HG03575 (cell line): ENCODE measurements around the gene PLCXD1.
"Not testable (repeated sequence)": the region's sequence is repeated elsewhere in the genome, so short reads cannot be mapped to it uniquely, and the experiment has no call there.

Source experiments
- ATAC-seq: cut with Tn5 transposase; IDR thresholded peaks from one replicate; pipeline ENCODE4 v1.9.1; 2021; ENCODE audit not compliant: unreplicated experiment, insufficient number of reproducible peaks, low FRiP score; ENCODE audit errors: extremely low read depth

Gene PLCXD1, protein sequence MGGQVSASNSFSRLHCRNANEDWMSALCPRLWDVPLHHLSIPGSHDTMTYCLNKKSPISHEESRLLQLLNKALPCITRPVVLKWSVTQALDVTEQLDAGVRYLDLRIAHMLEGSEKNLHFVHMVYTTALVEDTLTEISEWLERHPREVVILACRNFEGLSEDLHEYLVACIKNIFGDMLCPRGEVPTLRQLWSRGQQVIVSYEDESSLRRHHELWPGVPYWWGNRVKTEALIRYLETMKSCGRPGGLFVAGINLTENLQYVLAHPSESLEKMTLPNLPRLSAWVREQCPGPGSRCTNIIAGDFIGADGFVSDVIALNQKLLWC

DNA sequence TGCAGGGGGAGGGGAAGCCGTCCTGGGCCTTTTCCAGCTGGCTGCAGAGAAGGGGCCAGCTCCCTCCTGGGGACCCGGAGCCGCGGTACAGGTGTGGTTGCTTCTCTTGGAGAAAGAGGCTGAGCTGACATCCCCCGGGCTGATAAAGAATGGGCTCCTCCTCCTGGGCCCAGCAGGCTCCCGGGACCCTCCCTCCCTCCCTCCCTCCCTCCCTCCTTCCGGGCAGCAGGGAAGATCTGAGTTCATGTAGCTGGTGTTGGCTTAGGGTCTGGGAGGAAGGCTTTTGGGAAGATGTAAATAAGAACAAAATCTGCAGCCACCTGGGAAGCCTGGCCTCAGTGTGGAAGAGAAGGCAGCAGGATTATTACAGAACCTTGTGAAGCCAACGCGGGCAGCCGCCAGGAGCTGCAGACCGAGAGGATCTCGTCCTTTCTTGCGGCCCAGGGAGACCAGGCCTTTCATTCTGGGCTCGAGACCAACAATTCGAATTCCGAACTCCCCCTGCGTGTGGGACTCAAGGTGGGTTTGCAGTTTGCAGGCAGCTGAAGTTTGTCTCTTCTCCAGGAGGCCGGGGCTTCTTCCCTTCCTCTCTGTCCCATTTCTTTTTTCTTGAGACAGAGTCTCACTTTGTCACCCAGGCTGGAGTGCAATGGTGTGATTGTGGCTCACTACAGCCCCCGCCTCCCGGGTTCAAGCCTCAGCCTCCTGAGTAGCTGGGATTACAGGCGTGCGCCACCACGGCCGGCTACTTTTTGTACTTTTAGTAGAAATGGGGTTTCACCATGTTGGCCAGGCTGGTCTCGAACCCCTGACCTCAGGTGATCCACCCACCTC lies at the start of gene PLCXD1:
Gene PLCXD1, plus strand, starts transcription at position 216 of the 834 bp plus-strand sequence. CDS start 2,807 bp downstream, outside the sequence.
- no peak for ATAC-seq

DNA sequence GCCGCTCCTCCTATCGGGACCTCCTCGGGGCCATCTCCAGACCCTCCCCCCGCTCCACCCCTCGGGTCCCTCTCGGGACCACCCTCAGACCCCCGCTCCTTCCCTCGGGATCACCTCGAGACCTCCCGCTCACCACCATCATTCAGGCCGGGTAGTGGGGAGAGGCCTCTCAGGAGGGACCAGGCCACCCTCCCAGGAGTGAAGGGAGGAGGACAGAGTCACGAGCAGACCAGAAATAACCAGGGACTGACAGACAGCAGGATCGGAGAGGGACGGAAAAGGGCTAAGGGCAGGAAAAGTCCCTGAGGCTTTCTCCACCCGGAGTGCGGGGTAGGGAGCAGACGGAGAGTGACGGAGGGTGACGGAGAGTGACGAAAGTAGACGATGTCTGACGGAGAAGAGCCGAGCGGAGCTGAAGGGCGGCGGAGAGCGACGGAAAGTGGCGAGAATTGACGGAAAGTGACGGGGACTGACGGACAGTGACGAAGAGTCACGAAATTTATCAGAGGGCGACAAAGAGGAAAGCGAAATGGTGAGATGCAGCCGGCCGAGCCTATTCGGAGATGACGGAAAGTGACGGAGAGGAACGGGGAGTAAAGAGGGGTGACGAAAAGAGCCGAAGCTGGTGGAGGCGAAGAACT lies 49.4 kb upstream of the PLCXD1 start:
- ATAC-seq = peak; percentile 79

DNA sequence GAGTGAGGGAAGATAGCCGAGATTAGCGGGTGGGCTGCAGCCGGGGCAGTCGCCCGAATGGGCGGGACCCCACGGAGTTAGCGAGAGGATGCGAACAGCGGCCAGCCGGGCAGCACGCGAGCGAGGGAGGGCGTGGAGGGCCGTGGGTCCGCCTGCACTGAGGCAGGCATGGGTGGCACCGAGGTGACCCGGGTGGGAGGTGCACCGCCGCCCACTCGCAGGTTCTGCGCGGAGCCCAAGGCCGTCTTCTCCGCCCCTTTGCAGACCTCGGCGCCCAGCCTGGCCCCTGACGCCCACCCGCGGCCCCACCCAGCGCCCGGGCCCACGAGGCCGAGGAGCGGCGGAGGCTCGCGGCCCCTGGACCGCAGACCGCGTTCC lies 48.9 kb upstream of the PLCXD1 start:
- not testable (repeated sequence) for ATAC-seq

DNA sequence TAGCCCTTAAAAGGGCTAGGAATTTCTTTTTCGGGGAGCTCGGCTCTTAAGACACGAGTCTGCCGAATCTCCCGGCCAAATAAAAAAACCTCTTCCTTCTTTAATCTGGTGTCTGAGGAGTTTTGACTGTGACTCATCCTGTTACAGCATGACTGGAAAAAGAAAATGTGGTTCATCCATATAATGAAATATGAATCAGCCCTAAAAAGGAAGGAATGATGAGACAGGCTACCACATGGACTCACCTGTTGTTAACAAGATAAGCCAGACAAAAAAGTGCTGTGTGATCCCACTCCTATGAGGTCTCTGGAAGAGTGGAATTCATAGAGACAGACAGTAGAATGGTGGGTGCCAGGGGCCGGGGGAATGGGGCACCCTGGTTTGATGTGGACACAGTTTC lies 45.0 kb upstream of the PLCXD1 start:
- ATAC-seq = not testable (repeated sequence)

DNA sequence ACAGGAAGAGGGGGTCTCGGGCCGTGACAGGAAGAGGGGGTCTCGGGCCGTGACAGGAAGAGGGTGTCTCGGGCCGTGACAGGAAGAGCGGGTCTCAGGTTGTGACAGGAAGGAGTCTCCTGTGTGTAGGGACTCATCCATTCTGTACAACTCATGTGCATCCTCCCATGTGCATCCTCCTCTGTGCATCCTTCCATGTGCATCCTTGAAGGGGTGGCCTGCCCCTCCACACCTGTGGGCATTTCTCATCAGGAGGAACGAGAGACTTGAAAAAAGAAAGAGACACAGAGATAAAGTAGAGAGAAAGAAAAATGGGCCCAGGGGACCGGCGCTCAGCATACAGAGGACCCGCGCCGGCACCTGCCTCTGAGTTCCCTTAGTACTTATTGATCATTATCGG lies 30.2 kb upstream of the PLCXD1 start:
- no peak for ATAC-seq

DNA sequence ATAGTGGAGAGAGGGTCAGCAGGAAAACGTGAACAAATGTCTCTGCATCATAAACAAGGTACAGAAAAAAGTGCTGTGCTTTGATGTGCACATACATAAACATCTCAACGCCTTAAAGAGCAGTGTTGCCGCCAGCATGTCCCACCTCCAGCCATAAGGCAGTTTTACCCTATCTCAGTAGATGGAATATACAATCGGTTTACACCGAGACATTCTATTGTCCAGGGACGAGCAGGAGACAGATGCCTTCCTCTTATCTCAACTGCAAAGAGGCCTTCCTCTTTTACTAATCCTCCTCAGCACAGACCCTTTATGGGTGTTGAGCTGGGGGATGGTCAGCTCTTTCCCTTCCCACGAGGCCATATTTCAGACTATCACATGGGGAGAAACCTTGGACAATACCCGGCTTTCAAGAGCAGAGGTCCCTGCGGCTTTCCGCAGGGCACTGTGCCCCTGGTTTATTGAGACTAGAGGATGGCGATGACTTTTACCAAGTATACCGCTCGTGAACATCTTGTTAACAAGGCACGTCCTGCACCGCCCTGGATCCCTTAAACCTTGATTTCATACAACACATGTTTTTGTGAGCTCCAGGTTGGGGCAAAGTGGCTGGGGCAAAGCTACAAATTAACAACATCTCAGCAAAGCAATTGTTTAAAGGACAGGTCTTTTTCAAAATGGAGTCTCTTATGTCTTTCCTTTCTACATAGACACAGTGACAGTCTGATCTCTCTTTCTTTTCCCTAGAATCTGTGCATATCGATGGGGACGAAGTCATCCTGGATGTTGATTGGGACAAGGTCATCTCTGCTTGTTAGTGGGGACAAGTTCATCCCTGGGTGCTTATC lies 29.6 kb upstream of the PLCXD1 start:
- ATAC-seq = not testable (repeated sequence)

DNA sequence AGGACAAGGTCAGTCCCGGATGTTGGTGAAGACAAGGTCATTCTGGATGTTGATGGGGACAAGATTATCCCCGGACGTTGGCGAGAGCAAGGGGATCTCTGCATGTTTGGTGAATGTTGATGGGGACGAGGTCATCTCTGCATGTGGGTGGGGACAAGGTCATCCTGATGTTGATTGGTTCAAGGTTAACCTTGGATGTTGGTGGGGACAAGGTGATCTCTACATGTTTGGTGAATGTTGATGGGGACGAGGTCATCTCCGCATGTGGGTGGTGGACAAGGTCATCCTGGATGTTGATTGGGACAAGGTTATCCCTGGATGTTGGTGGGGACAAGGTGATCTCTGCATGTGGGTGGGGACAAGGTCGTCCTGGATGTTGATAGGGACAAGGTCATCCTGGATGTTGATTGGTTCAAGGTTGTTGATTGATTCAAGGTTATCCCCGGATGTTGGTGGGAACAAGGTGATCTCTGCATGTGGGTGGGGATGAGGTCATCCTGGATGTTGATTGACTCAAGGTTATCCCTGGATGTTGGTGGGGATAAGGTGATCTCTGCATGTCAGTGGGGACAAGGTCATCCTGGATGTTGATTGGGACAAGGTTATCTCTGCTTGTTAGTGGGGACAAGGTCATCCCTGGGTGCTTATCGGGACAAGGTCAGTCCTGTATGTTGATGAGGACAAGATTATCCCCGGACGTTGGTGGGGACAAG lies 28.8 kb upstream of the PLCXD1 start:
- no peak for ATAC-seq

DNA sequence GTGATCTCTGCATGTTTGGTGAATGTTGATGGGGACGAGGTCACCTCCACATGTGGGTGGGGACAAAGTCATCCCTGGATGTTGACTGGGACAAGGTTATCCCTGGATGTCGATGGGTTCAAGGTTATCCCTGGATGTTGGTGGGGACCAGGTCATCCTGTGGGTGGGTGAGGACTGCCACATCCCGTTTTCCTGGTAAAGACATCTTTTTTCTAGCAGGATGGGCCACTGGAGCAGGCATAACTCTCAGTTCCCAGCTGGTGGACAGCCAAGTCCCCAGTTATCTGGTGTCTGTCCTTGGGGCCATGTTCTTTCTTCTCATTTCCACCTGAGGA lies 28.3 kb upstream of the PLCXD1 start:
- ATAC-seq = no peak

DNA sequence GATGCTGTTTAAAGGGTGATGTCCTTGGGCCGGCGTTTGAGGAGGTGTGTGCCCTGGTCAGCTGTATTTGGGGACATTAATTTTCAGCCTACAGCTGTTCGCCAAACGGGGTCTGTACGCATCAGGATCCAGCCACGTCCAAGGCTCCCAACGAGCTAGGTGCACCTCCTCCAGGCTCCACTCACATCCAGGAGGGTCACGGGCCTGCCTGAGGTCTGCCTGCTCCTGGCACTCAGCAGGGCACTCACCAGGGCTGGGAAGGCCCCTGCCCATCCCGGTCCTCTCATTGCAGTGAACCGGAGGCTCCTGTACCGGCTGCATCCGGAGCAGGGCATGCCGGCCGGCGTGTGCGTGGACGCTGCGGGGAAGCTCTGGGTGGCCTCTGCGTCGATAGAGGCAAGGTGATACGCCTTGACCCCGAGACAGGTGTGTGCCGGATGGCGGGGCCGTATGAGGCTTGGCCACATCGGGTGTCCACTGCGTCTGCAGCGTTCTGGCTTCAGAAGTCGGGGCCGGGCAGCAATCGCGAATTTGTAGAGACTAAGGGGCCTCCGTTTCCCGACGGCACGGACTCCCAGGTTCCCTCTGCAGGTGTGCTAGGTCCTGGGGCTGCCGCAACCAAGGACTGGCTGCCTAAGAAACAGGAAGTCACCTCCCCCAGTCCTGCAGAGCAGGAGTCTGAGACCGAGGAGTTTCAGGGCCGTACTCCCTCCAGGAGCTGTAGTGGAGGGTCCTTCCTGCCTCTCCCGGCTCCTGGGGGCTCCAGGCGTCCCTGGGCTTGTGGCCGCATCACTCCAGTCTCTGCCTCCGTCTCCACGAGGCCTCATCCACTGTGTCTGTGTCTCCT lies 27.5 kb upstream of the PLCXD1 start:
- no peak for ATAC-seq

DNA sequence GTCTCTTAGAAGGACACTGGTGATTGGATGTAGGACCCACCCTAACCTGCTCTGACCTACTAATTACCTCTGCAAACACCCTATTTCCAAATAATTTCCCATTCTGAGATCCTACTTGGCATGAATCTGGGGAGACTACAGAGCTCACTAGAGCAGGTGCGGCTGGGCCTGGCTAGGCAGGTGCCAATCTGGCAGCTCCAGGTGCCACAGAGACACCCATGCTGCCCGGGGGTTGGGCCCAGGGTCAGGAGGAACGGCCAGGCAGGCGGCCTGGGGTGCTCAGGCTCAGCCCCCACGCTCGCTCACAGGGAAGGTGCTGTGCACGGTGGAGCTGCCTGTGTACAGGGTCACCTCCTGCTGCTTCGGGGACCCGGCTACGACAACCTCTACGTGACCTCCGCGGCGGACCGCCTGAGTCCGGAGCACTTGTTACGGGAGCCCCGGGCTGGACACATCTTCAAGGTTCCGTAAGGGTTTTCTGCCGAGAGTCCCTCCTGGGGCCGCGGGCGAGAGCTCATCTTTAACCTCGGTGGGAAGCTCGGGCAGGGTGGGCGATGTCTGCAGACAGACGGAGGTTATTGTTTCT lies 26.5 kb upstream of the PLCXD1 start:
- no peak for ATAC-seq

DNA sequence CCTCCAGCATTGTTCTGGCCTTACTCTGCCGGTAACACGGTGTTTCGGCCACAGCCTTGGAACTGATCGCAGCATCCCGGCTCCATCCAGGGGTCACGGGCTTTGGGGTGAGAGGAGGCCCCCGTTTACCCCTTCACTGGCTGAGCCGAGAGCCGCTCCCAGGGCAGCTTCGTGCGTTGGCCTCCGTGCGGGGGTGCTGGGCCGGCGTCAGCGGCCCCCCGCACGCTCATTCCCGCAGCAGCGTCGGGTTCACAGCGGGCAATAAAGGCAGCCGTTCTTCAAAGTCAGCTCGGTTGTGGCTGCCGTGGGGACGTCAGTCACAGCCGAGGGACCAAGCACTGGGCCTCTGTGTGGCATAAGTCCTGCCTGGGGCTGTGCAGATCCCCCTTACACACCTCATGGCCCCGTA lies 25.3 kb upstream of the PLCXD1 start:
- no peak for ATAC-seq

DNA sequence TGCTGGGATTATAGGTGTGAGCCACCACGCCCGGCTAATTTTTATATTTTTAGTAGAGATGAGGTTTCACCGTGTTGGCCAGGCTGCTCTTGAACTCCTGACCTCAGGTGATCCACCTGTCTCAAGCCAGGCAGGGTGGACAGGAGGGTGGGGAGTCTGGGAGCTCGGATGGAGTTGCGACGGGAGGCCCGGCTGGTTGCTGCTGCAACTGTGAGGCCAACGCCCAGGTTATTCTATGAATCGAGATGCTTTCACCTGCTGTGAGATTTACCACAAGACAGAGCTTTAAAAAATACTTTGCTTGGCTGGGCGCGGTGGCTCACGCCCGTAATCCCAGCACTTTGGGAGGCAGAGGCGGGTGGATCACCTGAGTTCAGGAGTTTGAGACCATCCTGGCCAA lies 24.1 kb upstream of the PLCXD1 start:
- ATAC-seq = not testable (repeated sequence)

DNA sequence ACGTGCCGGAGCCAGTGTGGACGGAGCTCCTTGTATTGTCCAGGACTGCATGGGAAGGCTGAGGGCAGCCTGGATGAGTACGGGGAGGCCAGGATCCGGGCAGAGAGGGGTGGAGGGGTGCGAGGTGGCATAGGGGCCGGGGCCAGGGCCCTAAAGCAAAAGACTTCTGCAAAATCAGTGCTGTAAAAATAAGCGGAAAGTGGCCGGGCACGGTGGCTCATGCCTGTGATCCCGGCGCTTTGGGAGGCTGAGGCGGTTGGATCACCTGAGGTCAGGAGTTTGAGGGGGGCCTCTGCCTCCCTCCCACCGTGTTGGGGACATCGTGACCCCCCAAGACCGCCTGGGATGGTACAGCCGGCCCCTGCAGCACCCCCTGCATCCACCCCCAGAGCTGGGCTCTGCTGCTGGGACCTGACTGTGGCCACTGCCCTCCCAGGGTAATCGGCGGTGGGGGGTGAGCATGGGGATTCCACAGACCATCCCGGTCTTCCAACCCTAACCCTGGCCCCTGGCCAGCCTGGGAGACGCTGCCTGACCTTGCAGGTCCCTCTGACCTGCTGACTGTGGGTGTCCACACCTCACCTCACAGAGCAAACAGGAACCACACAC lies 23.4 kb upstream of the PLCXD1 start:
- no peak for ATAC-seq

DNA sequence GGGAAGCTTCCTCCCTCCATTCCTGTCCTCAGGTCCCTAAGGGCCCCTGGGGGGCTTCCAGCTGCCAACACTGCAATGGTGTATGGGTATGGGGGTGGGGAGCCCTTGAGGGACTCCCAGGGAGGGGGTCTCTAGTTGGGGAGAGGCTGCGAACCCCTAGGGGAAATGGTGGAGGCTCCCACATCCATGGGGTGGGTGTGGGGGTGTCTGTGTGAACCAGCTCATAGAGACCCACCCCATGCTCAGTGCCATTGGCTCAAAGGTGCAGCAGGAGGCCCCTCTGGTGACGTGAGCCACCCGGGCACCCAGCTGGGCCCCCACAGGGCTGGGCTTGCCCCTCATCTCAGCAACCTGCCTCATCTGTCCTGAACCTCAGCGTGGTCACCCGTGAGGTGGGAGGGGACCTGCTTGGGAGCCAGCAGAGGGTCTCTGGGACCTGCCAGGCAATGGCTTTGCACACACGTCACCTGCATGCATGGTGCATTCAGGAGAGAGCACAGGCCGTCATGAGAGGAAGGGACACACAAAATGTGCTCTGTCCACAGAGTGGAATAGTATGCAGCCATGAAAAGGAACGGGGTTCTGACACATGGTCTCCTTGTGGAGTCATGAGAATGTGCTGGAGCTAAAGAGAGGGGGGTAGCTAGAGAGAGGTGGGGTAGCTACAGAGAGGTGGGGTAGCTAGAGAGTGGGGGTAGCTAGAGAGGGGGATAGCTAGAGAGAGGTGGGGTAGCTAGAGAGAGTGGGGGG lies 22.7 kb upstream of the PLCXD1 start:
- ATAC-seq = no peak

DNA sequence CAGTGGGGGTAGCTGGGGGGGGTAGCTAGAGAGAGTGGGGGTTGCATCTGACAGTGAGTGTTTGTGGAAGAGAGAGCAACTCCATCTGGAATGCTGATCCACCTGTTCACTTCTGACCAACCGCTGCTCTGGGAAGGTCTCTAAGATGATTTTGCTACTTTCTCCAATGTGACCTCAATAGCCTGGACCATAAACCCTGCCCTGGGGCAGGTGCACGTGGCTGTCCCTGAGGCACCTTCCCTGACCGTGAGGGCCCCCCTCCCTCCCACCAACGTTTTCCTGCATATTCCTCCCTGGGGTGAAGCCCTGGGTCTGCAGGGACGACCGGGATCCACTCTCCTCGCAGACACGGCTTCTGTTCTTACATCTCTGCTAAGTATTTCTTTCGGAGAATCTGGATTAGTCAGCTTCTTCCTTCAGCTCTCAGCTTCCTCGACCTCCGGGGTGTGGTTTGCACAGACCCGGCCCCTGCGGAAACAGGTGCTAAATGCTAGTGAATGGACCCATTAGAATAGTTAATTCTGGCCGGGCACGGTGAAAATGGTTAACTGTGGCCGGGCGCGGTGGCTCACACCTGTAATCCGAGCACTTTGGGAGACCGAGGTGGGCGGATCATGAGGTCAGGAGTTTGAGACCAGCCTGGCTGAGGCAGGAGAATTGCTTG lies 21.4 kb upstream of the PLCXD1 start:
- no peak for ATAC-seq
